SK-N-SH (cell line): ENCODE measurements around the gene CENPF. TPM values are rescaled to one million over a fixed set of nuclear protein-coding genes. Genes with fewer than 3 reads are reported as not detected.

Source experiments
- CTCF ChIA-PET: fragments of 300-600, 350-600 bp; formaldehyde crosslinking; extraction: SDS; loops from one replicate; lab custom pipeline; 2021; lab: Yijun Ruan, JAX
- POLR2A ChIA-PET: fragments of 350-600 bp; sonication (Branson Sonifier 250); formaldehyde crosslinking; extraction: SDS; loops from one replicate; lab custom pipeline; 2020; ENCODE audit warnings: antibody characterized with exemption, inconsistent platforms; lab: Yijun Ruan, JAX
- DNase-seq: peaks from one replicate; pipeline ENCODE4 v3.0.0; 2012
- H2AFZ ChIP-seq: fragments of 200-600 bp; sonication (generic); 2 replicates; pipeline ENCODE4 v1.8.1; 2016; ENCODE audit warnings: antibody characterized with exemption, mild to moderate bottlenecking, low read depth
- H3F3A ChIP-seq: fragments of 200-600 bp; sonication (generic); replicated peaks from 2 replicates; pipeline ENCODE3; 2016; ENCODE audit warnings: antibody characterized with exemption, mild to moderate bottlenecking; ENCODE audit not compliant: insufficient read depth
- H3K27ac ChIP-seq, 2 experiments: fragments of 200-500 bp in 1 of 2; fragments of 200-600 bp in 1 of 2; sonication (Bioruptor generic) in 1 of 2; sonication (generic), shearing (Covaris generic) in 1 of 2; 2 replicates each; pipeline versions ENCODE4 v1.5.1 to v1.6.1; 2014 to 2016; ENCODE audit warnings: low read depth in 2 of 2, inconsistent platforms in 1 of 2, low read length in 1 of 2, mild to moderate bottlenecking in 1 of 2, mixed read lengths in 1 of 2
- H3K27me3 ChIP-seq: fragments of 200-600 bp; sonication (generic), shearing (Covaris generic); 2 replicates; pipeline ENCODE4 v1.6.1; 2016; ENCODE audit warnings: mixed run types; ENCODE audit not compliant: insufficient read depth
- H3K36me3 ChIP-seq, 2 experiments: fragments of 200-500 bp in 1 of 2; fragments of 200-600 bp in 1 of 2; sonication (Bioruptor generic) in 1 of 2; sonication (generic) in 1 of 2; replicated peaks in 1 of 2; 2 replicates each; pipeline versions ENCODE3 to v1.5.1; 2014 to 2016; ENCODE audit warnings: low read length in 1 of 2, mild to moderate bottlenecking in 1 of 2; ENCODE audit not compliant: insufficient read depth in 2 of 2, control insufficient read depth in 1 of 2
- H3K4me1 ChIP-seq, 2 experiments: fragments of 200-500 bp in 1 of 2; fragments of 200-600 bp in 1 of 2; sonication (Bioruptor generic) in 1 of 2; sonication (generic), shearing (Covaris generic) in 1 of 2; 2 replicates each; pipeline versions ENCODE4 v1.5.1 to v1.6.1; 2014 to 2016; ENCODE audit warnings: low read depth in 1 of 2, low read length in 1 of 2, mixed run types in 1 of 2; ENCODE audit not compliant: insufficient read depth in 2 of 2, control insufficient read depth in 1 of 2
- H3K4me2 ChIP-seq: fragments of 200-600 bp; sonication (generic), shearing (Covaris generic); 2 replicates; pipeline ENCODE4 v1.6.1; 2017; ENCODE audit warnings: mixed run types
- H3K4me3 ChIP-seq, 2 experiments: fragments of 200-500 bp in 1 of 2; fragments of 200-600 bp in 1 of 2; sonication (Bioruptor generic) in 1 of 2; sonication (generic), shearing (Covaris generic) in 1 of 2; 2 replicates each; pipeline versions ENCODE4 v1.5.1 to v1.8.1; 2014 to 2016; ENCODE audit warnings: low read depth in 2 of 2, inconsistent platforms in 1 of 2, low read length in 1 of 2, mild to moderate bottlenecking in 1 of 2, mixed read lengths in 1 of 2, moderate library complexity in 1 of 2
- H3K79me2 ChIP-seq: fragments of 200-600 bp; sonication (generic); 2 replicates; pipeline ENCODE4 v1.8.1; 2017; ENCODE audit warnings: mild to moderate bottlenecking; ENCODE audit not compliant: insufficient read depth
- H3K9ac ChIP-seq: fragments of 200-600 bp; sonication (generic); 2 replicates; pipeline ENCODE4 v1.6.1; 2017; ENCODE audit warnings: mixed run types
- H3K9me2 ChIP-seq: fragments of 200-600 bp; sonication (generic); 2 replicates; pipeline ENCODE4 v1.6.1; 2017; ENCODE audit warnings: mixed run types
- H3K9me3 ChIP-seq: fragments of 200-600 bp; sonication (generic); 2 replicates; pipeline ENCODE4 v1.6.1; 2017; ENCODE audit warnings: mixed run types, mild to moderate bottlenecking, moderate library complexity
- H4K20me1 ChIP-seq: fragments of 200-600 bp; sonication (generic); 2 replicates; pipeline ENCODE4 v1.6.1; 2017; ENCODE audit warnings: mild to moderate bottlenecking, mixed run types; ENCODE audit not compliant: insufficient read depth
- ELF1 ChIP-seq: IDR thresholded peaks from 2 replicates; pipeline ENCODE4 v1.4.0; 2012
- FOXJ3 ChIP-seq: sonication (generic); formaldehyde crosslinking; IDR thresholded peaks from 2 replicates; pipeline ENCODE4 v1.5.1; 2020; ENCODE audit warnings: mild to moderate bottlenecking, missing genetic modification reagents
- GATA2 ChIP-seq: sonication (generic); formaldehyde crosslinking; IDR thresholded peaks from 2 replicates; pipeline ENCODE4 v1.5.0; 2020; ENCODE audit warnings: mild to moderate bottlenecking, missing genetic modification reagents
- MXI1 ChIP-seq: IDR thresholded peaks from 2 replicates; pipeline ENCODE4 v1.6.1; 2012; ENCODE audit warnings: mild to moderate bottlenecking, low read depth, low read length, improper control_type of control experiment
- POLR2AphosphoS5 ChIP-seq: IDR thresholded peaks from 2 replicates; pipeline ENCODE4 v1.6.1; 2012; ENCODE audit warnings: low read depth, low read length
- TCF12 ChIP-seq: IDR thresholded peaks from 2 replicates; pipeline ENCODE4 v1.4.0; 2012
- TEAD4 ChIP-seq: IDR thresholded peaks from 2 replicates; pipeline ENCODE4 v1.4.0; 2012; ENCODE audit warnings: mild to moderate bottlenecking, borderline replicate concordance; ENCODE audit not compliant: insufficient read depth
- WGBS: methylation state at CpG from one replicate; pipeline ENCODE4 v1.1.6; 2017; ENCODE audit warnings: low lambda C conversion rate; 5-methylcytosine and 5-hydroxymethylcytosine counted together
- polyA plus RNA-seq, 3 experiments: library from polyadenylated mRNA; depleted of rRNA; stranded (reverse); fragments of >200 nt; gene quantifications; 2 replicates each; pipeline ENCODE4 v1.2.3, GENCODE V29; 2012
- TF ChIP-seq, protein P1 (sequence below): fragments of 150-350 bp; IDR thresholded peaks from 2 replicates; pipeline ENCODE4 v1.6.1; 2017; ENCODE audit warnings: antibody characterized with exemption, low read length, low read depth, borderline replicate concordance
- TF ChIP-seq, protein P2 (sequence below): fragments of 200-600 bp; sonication (generic); IDR thresholded peaks from 2 replicates; pipeline ENCODE4 v1.6.1; 2017; ENCODE audit warnings: antibody characterized with exemption, mild to moderate bottlenecking, moderate library complexity
- TF ChIP-seq, protein P3 (sequence below): IDR thresholded peaks from 2 replicates; pipeline ENCODE4; 2012
- TF ChIP-seq, protein P4 (sequence below): IDR thresholded peaks from 2 replicates; pipeline ENCODE4 v1.4.0; 2012; ENCODE audit warnings: low read depth, borderline replicate concordance

Gene CENPF
- polyA plus RNA-seq, 1 of the 3 experiments (the other 2 are of a cell fraction) = 14.5 TPM

DNA sequence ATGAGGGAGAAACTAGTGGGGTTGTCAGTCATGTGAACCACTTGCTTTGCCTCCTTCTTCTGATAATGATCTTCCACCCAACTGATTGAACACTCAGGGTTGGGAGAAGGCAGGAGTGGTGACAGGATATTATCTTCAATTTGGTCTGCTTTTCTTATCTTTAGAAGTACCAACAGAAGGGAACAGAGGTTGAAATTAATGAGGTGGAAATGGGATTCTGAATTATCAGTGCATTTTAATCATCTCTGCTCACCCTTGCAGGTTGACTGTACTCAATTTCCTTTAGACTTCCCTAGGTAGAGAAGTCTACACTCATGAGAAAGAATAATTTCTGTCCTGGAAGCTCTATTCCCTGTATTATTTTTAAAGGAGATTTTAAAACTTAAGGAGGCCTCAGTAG lies 31.7 kb upstream of the CENPF start:
- Histone ChIP-seq H3K27me3 (no peaks in the 10 kb centered on the region), H3K4me3 (no peak overlapping the region), H3K79me2 (no peaks in the 10 kb centered on the region), H2AFZ (no peak overlapping the region), H3K4me1 (peaks cover 2 to 29% of the 10 kb centered on the region in 2 experiments), H3K9ac (no peak overlapping the region), H3K4me2 (no peak overlapping the region), H3K9me2 (no peaks in the 10 kb centered on the region), H3F3A (peaks cover 50% of the 10 kb centered on the region), H3K36me3 (no peaks in the 10 kb centered on the region), H4K20me1 (no peaks in the 10 kb centered on the region), H3K9me3 (peaks cover 4% of the 10 kb centered on the region; the same call in 1 of the 2 replicates), H3K27ac (peak overlapping the region in 1 of 2 experiments; percentile 75; a peak in 2 of 4 replicates)
- ChIA-PET CTCF (interaction anchor here (4.6 kb wide), 1 partner anchor 239 kb away, joined by 15 read pairs; no protein-coding TSS in a partner anchor), POLR2A (no interaction called here)
- no peak for TF ChIP-seq TCF12
- TF ChIP-seq GATA2 (CRISPR knock-in tag) = no peak
- TF ChIP-seq, protein P1, sequence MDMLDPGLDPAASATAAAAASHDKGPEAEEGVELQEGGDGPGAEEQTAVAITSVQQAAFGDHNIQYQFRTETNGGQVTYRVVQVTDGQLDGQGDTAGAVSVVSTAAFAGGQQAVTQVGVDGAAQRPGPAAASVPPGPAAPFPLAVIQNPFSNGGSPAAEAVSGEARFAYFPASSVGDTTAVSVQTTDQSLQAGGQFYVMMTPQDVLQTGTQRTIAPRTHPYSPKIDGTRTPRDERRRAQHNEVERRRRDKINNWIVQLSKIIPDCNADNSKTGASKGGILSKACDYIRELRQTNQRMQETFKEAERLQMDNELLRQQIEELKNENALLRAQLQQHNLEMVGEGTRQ = no peak
- TF ChIP-seq, protein P2, sequence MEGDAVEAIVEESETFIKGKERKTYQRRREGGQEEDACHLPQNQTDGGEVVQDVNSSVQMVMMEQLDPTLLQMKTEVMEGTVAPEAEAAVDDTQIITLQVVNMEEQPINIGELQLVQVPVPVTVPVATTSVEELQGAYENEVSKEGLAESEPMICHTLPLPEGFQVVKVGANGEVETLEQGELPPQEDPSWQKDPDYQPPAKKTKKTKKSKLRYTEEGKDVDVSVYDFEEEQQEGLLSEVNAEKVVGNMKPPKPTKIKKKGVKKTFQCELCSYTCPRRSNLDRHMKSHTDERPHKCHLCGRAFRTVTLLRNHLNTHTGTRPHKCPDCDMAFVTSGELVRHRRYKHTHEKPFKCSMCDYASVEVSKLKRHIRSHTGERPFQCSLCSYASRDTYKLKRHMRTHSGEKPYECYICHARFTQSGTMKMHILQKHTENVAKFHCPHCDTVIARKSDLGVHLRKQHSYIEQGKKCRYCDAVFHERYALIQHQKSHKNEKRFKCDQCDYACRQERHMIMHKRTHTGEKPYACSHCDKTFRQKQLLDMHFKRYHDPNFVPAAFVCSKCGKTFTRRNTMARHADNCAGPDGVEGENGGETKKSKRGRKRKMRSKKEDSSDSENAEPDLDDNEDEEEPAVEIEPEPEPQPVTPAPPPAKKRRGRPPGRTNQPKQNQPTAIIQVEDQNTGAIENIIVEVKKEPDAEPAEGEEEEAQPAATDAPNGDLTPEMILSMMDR = no peak
- no peak for TF ChIP-seq ELF1
- no peak for TF ChIP-seq POLR2AphosphoS5
- TF ChIP-seq FOXJ3 = no peak
- no peak for TF ChIP-seq MXI1
- TF ChIP-seq, protein P3, sequence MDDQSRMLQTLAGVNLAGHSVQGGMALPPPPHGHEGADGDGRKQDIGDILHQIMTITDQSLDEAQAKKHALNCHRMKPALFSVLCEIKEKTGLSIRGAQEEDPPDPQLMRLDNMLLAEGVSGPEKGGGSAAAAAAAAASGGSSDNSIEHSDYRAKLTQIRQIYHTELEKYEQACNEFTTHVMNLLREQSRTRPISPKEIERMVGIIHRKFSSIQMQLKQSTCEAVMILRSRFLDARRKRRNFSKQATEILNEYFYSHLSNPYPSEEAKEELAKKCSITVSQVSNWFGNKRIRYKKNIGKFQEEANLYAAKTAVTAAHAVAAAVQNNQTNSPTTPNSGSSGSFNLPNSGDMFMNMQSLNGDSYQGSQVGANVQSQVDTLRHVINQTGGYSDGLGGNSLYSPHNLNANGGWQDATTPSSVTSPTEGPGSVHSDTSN = no peak
- DNase-seq = no peak

DNA sequence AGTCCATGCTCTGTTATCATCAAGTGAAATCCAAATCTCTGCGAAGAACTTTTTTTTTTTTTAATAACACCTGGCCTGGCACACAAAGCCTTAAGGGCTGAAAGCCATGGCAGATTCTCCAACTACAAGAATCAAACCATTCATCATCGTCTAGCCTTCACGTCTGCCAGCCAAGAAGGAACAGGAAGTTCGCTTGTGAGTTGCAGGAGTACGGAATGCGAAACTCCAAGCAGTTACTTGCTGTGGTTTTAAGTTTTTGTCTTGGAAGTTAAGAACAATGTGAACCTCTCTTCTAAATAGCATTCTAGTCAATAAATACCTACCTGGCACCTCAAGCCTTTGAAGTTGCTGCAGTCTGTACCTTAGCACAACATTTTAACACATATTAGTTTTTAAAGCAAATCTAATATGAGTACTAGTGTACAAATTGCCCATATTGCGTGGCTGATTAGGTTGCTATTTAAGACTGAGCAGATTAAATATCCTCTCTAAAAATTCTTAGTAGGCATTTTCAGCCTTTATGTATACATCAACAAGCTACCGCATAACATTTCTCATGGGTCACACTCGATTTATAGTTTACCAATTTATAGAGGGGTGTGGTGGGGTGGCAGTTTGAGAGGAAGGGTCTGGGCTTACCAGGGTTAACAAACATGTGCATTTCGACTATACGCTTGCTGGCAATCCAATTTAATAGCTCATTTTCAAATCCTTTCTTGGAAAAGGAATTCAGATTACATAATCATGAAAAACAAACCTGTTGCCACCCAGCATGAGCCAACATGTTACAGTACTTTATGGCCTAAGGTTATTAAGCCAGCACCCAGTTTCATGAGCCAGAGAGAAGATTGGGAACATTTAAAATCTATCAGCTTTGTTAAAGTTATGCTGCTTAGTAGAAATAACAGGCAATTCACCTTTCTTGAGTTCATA lies 29.3 kb upstream of the CENPF start:
- WGBS = 77% methylated on average over 11 of the region's 11 CpGs
- H4K20me1 ChIP-seq = no peaks in the 10 kb centered on the region
- CTCF ChIA-PET = interaction anchor here (0.8 to 4.6 kb wide), 4 partner anchors 9 to 312 kb away, joined by 3 to 15 read pairs (median 4); partner anchors contain the start of gene CENPF

More for the DNA sequence above, 29.3 kb upstream of the CENPF start:
- no peak for TF ChIP-seq TEAD4
- TF ChIP-seq, protein P4, sequence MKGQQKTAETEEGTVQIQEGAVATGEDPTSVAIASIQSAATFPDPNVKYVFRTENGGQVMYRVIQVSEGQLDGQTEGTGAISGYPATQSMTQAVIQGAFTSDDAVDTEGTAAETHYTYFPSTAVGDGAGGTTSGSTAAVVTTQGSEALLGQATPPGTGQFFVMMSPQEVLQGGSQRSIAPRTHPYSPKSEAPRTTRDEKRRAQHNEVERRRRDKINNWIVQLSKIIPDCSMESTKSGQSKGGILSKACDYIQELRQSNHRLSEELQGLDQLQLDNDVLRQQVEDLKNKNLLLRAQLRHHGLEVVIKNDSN = no peak
- TF ChIP-seq, protein P3 = peak; percentile 25; the same call in 1 of the 2 replicates
- TF ChIP-seq, all 33 proteins: peak for 1
- peaks cover 27% of the 10 kb centered on the region for H3F3A ChIP-seq
- POLR2A ChIA-PET = no interaction called here
- DNase-seq = no peak
- no peaks in the 10 kb centered on the region for H3K79me2 ChIP-seq
- H3K9ac ChIP-seq = no peak overlapping the region
- no peak overlapping the region for H3K4me3 ChIP-seq
- H3K4me1 ChIP-seq = peaks cover 0 to 9% of the 10 kb centered on the region in 2 experiments; a peak in 2 of 4 replicates
- no peaks in the 10 kb centered on the region for H3K9me2 ChIP-seq
- no peak overlapping the region for H2AFZ ChIP-seq
- H3K27ac ChIP-seq = no peak overlapping the region
- no peaks in the 10 kb centered on the region for H3K27me3 ChIP-seq
- H3K36me3 ChIP-seq = no peaks in the 10 kb centered on the region
- peaks cover 9% of the 10 kb centered on the region; the same call in 1 of the 2 replicates for H3K9me3 ChIP-seq
- no peak overlapping the region for H3K4me2 ChIP-seq
